GM19351 (cell line): ENCODE measurements around the gene TBC1D24.
"Not testable (repeated sequence)": the region's sequence is repeated elsewhere in the genome, so short reads cannot be mapped to it uniquely, and the experiment has no call there.

Experiments
- ATAC-seq: cut with Tn5 transposase; IDR thresholded peaks from one replicate; pipeline ENCODE4 v1.9.1; 2021; ENCODE audit warnings: mild to moderate bottlenecking, moderate library complexity; ENCODE audit not compliant: unreplicated experiment

Gene TBC1D24

GRCh38 chr16:2468233-2468724, 6.6 kb upstream of the TBC1D24 start:
- no peak for ATAC-seq

- ATAC-seq: no peak
Observed at GRCh38 chr16:2468725-2469398, 6.1 kb upstream of the TBC1D24 start.

GRCh38 chr16:2469399-2470233, 5.3 kb upstream of the TBC1D24 start:
- ATAC-seq: no peak

GRCh38 chr16:2470234-2470601, 4.7 kb upstream of the TBC1D24 start:
- no peak for ATAC-seq

GRCh38 chr16:2470603-2471015, 4.3 kb upstream of the TBC1D24 start:
- ATAC-seq: no peak

- no peak for ATAC-seq
Observed at GRCh38 chr16:2471016-2471652, 3.8 kb upstream of the TBC1D24 start, which contains the start of gene NTN3. TSS of gene NTN3 (plus strand) at chr16:2471297. CDS start at chr16:2471702, 405 bp downstream.

GRCh38 chr16:2471653-2472487, 3.1 kb upstream of the TBC1D24 start:
- no peak for ATAC-seq

GRCh38 chr16:2472488-2472864, 2.5 kb upstream of the TBC1D24 start:
- no peak for ATAC-seq

GRCh38 chr16:2472885-2473445, 2.0 kb upstream of the TBC1D24 start:
- ATAC-seq: no peak

GRCh38 chr16:2473446-2473926, 1.4 kb upstream of the TBC1D24 start:
- ATAC-seq: no peak

- ATAC-seq: peak; percentile 45
Observed at GRCh38 chr16:2473999-2474876, 689 bp upstream of the TBC1D24 start.

- peak; percentile 14 for ATAC-seq
Observed at GRCh38 chr16:2475413-2476344, 752 bp downstream of the TBC1D24 start.

- no peak for ATAC-seq
Observed at GRCh38 chr16:2476345-2476720, 1.4 kb downstream of the TBC1D24 start.

GRCh38 chr16:2476741-2477140, 1.8 kb downstream of the TBC1D24 start:
- ATAC-seq: no peak

GRCh38 chr16:2477327-2477726, 2.4 kb downstream of the TBC1D24 start:
- no peak for ATAC-seq

GRCh38 chr16:2478279-2478678, 3.4 kb downstream of the TBC1D24 start:
- no peak for ATAC-seq

GRCh38 chr16:2479996-2480395, 5.1 kb downstream of the TBC1D24 start:
- not testable (repeated sequence) for ATAC-seq

- ATAC-seq: no peak
Observed at GRCh38 chr16:2480948-2481347, 6.0 kb downstream of the TBC1D24 start.
